ENCODE data around the gene SLC9B2. TPM values are rescaled to one million over a fixed set of nuclear protein-coding genes. Genes with fewer than 3 reads are reported as not detected.

The SLC9B2 gene
- total RNA-seq, 2 experiments from 2014 or later, result 21.1 to 21.7 TPM

GRCh38 chr4:102988429-102989020, 88.0 kb downstream of the SLC9B2 start:
- H3K27me3 Mint-ChIP-seq, result no peaks in the 10 kb centered on the region
- H3K9me3 ChIP-seq (ENCODE audit: control insufficient read depth in 1 of 2, insufficient read depth in 1 of 2, low read length in 2 of 2), result peaks cover 0 to 5% of the 10 kb centered on the region in 2 experiments
- H3K9me3 Mint-ChIP-seq, result no peaks in the 10 kb centered on the region
- peaks cover 27% of the 10 kb centered on the region for H3K36me3 Mint-ChIP-seq (ENCODE audit: low read depth)
- intact Hi-C loops (cut with DNase I, micrococcal nuclease), result no loop called here
- no peaks in the 10 kb centered on the region for H3K4me1 Mint-ChIP-seq (ENCODE audit: low read depth)
- no peak overlapping the region for H3K4me3 Mint-ChIP-seq
- ATAC-seq (ENCODE audit: poor library complexity) (no peak), DNase-seq (no peak)
- no peaks in the 10 kb centered on the region for H3K36me3 ChIP-seq (ENCODE audit: insufficient read depth, low read length)
- no peak overlapping the region for H3K4me3 ChIP-seq (ENCODE audit: low read length)
- no peak overlapping the region for H3K27ac Mint-ChIP-seq
- CTCF ChIA-PET, result no interaction called here
- H3K4me1 ChIP-seq (ENCODE audit: insufficient read depth, low read length), result no peaks in the 10 kb centered on the region
- TF ChIP-seq, protein P1, sequence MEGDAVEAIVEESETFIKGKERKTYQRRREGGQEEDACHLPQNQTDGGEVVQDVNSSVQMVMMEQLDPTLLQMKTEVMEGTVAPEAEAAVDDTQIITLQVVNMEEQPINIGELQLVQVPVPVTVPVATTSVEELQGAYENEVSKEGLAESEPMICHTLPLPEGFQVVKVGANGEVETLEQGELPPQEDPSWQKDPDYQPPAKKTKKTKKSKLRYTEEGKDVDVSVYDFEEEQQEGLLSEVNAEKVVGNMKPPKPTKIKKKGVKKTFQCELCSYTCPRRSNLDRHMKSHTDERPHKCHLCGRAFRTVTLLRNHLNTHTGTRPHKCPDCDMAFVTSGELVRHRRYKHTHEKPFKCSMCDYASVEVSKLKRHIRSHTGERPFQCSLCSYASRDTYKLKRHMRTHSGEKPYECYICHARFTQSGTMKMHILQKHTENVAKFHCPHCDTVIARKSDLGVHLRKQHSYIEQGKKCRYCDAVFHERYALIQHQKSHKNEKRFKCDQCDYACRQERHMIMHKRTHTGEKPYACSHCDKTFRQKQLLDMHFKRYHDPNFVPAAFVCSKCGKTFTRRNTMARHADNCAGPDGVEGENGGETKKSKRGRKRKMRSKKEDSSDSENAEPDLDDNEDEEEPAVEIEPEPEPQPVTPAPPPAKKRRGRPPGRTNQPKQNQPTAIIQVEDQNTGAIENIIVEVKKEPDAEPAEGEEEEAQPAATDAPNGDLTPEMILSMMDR (IDR thresholded peaks at IDR 0.05), result no peak
- H3K27me3 ChIP-seq (ENCODE audit: control insufficient read depth in 1 of 2, insufficient read depth in 2 of 2, low read length in 2 of 2), result no peaks in the 10 kb centered on the region
- H3K27ac ChIP-seq (ENCODE audit: low read depth in 1 of 2, low read length in 2 of 2), result no peak overlapping the region
- POLR2A ChIA-PET, result no interaction called here

DNA sequence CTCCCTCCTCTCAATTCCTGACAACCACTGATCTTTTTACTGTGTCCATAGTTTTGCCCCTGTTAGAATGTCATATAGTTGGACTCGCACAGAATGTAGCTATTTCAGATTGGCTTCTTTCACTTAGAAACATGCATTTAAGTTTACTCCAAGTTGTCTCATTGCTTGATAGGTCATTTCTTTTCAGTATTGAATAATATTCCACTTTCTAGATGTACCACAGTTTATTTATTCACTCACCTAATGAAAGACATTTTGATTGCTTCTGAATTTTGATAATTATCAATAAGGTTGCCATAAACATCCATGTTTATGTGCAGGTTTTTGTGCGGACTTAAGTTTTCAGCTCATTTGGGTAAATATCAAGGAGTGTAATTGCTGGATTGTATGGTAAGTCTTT, 95.6 kb downstream of the SLC9B2 start:
- no peaks in the 10 kb centered on the region for H3K27me3 ChIP-seq (ENCODE audit: control insufficient read depth in 1 of 2, insufficient read depth in 2 of 2, low read length in 2 of 2)
- peaks cover under 1% of the 10 kb centered on the region for H3K36me3 Mint-ChIP-seq (ENCODE audit: low read depth)
- no peaks in the 10 kb centered on the region for H3K4me1 Mint-ChIP-seq (ENCODE audit: low read depth)
- H3K27ac Mint-ChIP-seq, result no peak overlapping the region
- no peaks in the 10 kb centered on the region for H3K4me1 ChIP-seq (ENCODE audit: insufficient read depth, low read length)
- H3K27ac ChIP-seq (ENCODE audit: low read depth in 1 of 2, low read length in 2 of 2), result no peak overlapping the region
- H3K36me3 ChIP-seq (ENCODE audit: insufficient read depth, low read length), result no peaks in the 10 kb centered on the region
- H3K4me3 ChIP-seq (ENCODE audit: low read length), result no peak overlapping the region
- no peaks in the 10 kb centered on the region for H3K27me3 Mint-ChIP-seq
- ATAC-seq (ENCODE audit: poor library complexity) (no peak), DNase-seq (no peak)
- TF ChIP-seq, protein P1 (IDR thresholded peaks at IDR 0.05), result no peak
- ChIA-PET CTCF (no interaction called here), POLR2A (no interaction called here)
- peaks cover 3% of the 10 kb centered on the region for H3K9me3 Mint-ChIP-seq
- no peaks in the 10 kb centered on the region for H3K9me3 ChIP-seq (ENCODE audit: control insufficient read depth in 1 of 2, insufficient read depth in 1 of 2, low read length in 2 of 2)
- intact Hi-C loops (cut with DNase I, micrococcal nuclease), result no loop called here
- no peak overlapping the region for H3K4me3 Mint-ChIP-seq

Other genes starting within 250 kb of the SLC9B2 start
- gene UBE2D3, start 249.2 kb downstream of the SLC9B2 start, total RNA-seq, result 100 to 1,000 TPM; 659 to 719 TPM
- 10 to 100 TPM; 12.8 to 13.7 TPM for gene CISD2, start 207.8 kb downstream of the SLC9B2 start, total RNA-seq
- gene SLC9B1, start 57.1 kb downstream of the SLC9B2 start, total RNA-seq, result 1 to 10 TPM; 3.6 to 3.7 TPM
- 10 to 100 TPM in 1 of 2 experiments, 1 to 10 TPM in 1; 9.9 to 10.3 TPM for gene BDH2, start 23.1 kb upstream of the SLC9B2 start, total RNA-seq
- 1 to 10 TPM; 2.7 to 3.2 TPM for gene CENPE, start 121.6 kb upstream of the SLC9B2 start, total RNA-seq

Measured in CD4-positive, alpha-beta T cell (primary cell).